Endothelial cell of umbilical vein (primary cell): ENCODE results near the gene SLC66A2. TPM values are rescaled to one million over a fixed set of nuclear protein-coding genes. Genes with fewer than 3 reads are reported as not detected.

Source experiments
- BruUV-seq: library from RNA; stranded (reverse); fragments of 400-500 nt; replicated peaks from 2 replicates; lab custom pipeline; 2021; lab: Mats Ljungman, UMichigan
- CTCF ChIA-PET: fragments of 300-600, 350-600 bp; sonication (Branson Sonifier 250); formaldehyde crosslinking; loops from one replicate; lab custom pipeline; 2021; ENCODE audit warnings: antibody characterized with exemption, inconsistent platforms; lab: Charles Lee
- POLR2A ChIA-PET: fragments of 300-600, 350-600 bp; sonication (Branson Sonifier 250); formaldehyde crosslinking; loops from one replicate; lab custom pipeline; 2021; ENCODE audit warnings: antibody characterized with exemption, inconsistent platforms; lab: Charles Lee
- DNase-seq: peaks from one replicate; pipeline ENCODE4 v3.0.0-alpha.2; 2011; ENCODE audit warnings: low read depth, low spot score
- FAIRE-seq: peaks from 2 replicates; lab custom pipeline; 2011; peaks lifted over from hg19 to GRCh38; lab: Jason Lieb, UNC
- H2AFZ ChIP-seq: 2 replicates; pipeline ENCODE4 v1.6.0; 2012; ENCODE audit warnings: low read depth, low read length, control low read depth, inconsistent platforms
- H3K27ac ChIP-seq: 2 replicates; pipeline ENCODE4 v1.5.1; 2011; ENCODE audit warnings: low read depth, mild to moderate bottlenecking, control low read depth, low read length, moderate library complexity; ENCODE audit not compliant: insufficient read depth
- H3K27me3 ChIP-seq, 2 experiments: 2 replicates each; pipeline versions ENCODE4 v1.6.0 to v1.6.1; 2011; ENCODE audit warnings: low read length in 2 of 2, mixed read lengths in 1 of 2; ENCODE audit not compliant: control insufficient read depth in 2 of 2, insufficient read depth in 2 of 2
- H3K36me3 ChIP-seq, 2 experiments: 2 replicates in 1 of 2; 3 replicates in 1 of 2; pipeline ENCODE4 v1.5.1; 2011; ENCODE audit warnings: low read length in 2 of 2, mild to moderate bottlenecking in 1 of 2, moderate library complexity in 1 of 2; ENCODE audit not compliant: control insufficient read depth in 2 of 2, insufficient read depth in 2 of 2; ENCODE audit errors: extremely low read depth in 1 of 2
- H3K4me1 ChIP-seq: 3 replicates; pipeline ENCODE4 v1.5.1; 2011; ENCODE audit warnings: mild to moderate bottlenecking, low read length; ENCODE audit not compliant: control insufficient read depth, insufficient read depth; ENCODE audit errors: extremely low read depth
- H3K4me2 ChIP-seq: 2 replicates; pipeline ENCODE4 v1.6.1; 2011; ENCODE audit warnings: low read length, control low read depth, mixed read lengths; ENCODE audit not compliant: insufficient read depth
- H3K4me3 ChIP-seq, 3 experiments: fragments of 200-600 bp in 1 of 3; sonication (generic), shearing (Covaris generic) in 1 of 3; replicated peaks in 1 of 3; 2 replicates each; pipeline ENCODE4 v1.5.1; 2011 to 2016; ENCODE audit warnings: control low read depth in 3 of 3, low read length in 3 of 3, mild to moderate bottlenecking in 2 of 3, inconsistent platforms in 1 of 3, low read depth in 1 of 3, moderate library complexity in 1 of 3; ENCODE audit not compliant: insufficient read depth in 1 of 3
- H3K79me2 ChIP-seq: 2 replicates; pipeline ENCODE4 v1.6.0; 2012; ENCODE audit warnings: low read length, inconsistent platforms; ENCODE audit not compliant: control insufficient read depth, insufficient read depth
- H3K9ac ChIP-seq: replicated peaks from 2 replicates; pipeline ENCODE3; 2011; ENCODE audit warnings: low read length, control low read depth; ENCODE audit not compliant: insufficient read depth; ENCODE audit errors: extremely low read depth
- H3K9me1 ChIP-seq: replicated peaks from 3 replicates; pipeline ENCODE4 v1.6.0; 2011; ENCODE audit warnings: mild to moderate bottlenecking, low read length; ENCODE audit not compliant: control insufficient read depth, insufficient read depth; ENCODE audit errors: extremely low read depth
- H3K9me3 ChIP-seq: replicated peaks from 2 replicates; pipeline ENCODE4 v1.5.1; 2012; ENCODE audit warnings: low read length, inconsistent platforms; ENCODE audit not compliant: control insufficient read depth, insufficient read depth
- H4K20me1 ChIP-seq: replicated peaks from 2 replicates; pipeline ENCODE3; 2011; ENCODE audit warnings: mild to moderate bottlenecking, low read length; ENCODE audit not compliant: control insufficient read depth, insufficient read depth; ENCODE audit errors: extremely low read depth
- CTCF ChIP-seq, 2 donors: IDR thresholded peaks; 1 replicate in 1 of 2; 2 replicates in 1 of 2; pipeline ENCODE4 v1.5.1; 2011; ENCODE audit warnings: low read length in 2 of 2, mild to moderate bottlenecking in 2 of 2, moderate library complexity in 2 of 2, control low read depth in 1 of 2, inconsistent platforms in 1 of 2, low read depth in 1 of 2; ENCODE audit not compliant: insufficient read depth in 1 of 2; ENCODE audit errors: extremely low read depth in 1 of 2
- EZH2 ChIP-seq: IDR thresholded peaks from 2 replicates; pipeline ENCODE4 v1.6.1; 2012; ENCODE audit warnings: borderline replicate concordance, low read depth, mild to moderate bottlenecking, moderate library complexity, low read length, inconsistent platforms; ENCODE audit not compliant: severe bottlenecking
- FOS ChIP-seq: IDR thresholded peaks from 2 replicates; pipeline ENCODE4 v1.6.1; 2011; ENCODE audit warnings: mild to moderate bottlenecking, low read length, moderate library complexity, borderline replicate concordance; ENCODE audit not compliant: insufficient read depth
- GATA2 ChIP-seq: IDR thresholded peaks from 2 replicates; pipeline ENCODE4 v1.7.0; 2011; ENCODE audit warnings: low read depth, mild to moderate bottlenecking, moderate library complexity, mixed read lengths, low read length; ENCODE audit not compliant: insufficient read length, insufficient read depth
- JUN ChIP-seq: IDR thresholded peaks from 2 replicates; pipeline ENCODE4 v1.6.1; 2011; ENCODE audit warnings: borderline replicate concordance, low read depth; ENCODE audit not compliant: insufficient read length, insufficient read depth
- MAX ChIP-seq: IDR thresholded peaks from 2 replicates; pipeline ENCODE4 v1.6.1; 2011; ENCODE audit not compliant: insufficient read depth, insufficient read length
- MYC ChIP-seq: IDR thresholded peaks from one replicate; pipeline ENCODE4 v1.6.1; 2011; ENCODE audit warnings: mild to moderate bottlenecking, low read depth, low read length
- POLR2A ChIP-seq: IDR thresholded peaks from 2 replicates; pipeline ENCODE4 v1.6.1; 2012; ENCODE audit warnings: low read depth, mild to moderate bottlenecking, control low read depth, low read length
- POLR2AphosphoS5 ChIP-seq: IDR thresholded peaks from 2 replicates; pipeline ENCODE4 v1.6.1; 2012; ENCODE audit warnings: low read depth, mild to moderate bottlenecking, control low read depth, low read length, moderate library complexity; ENCODE audit not compliant: insufficient read depth
- dilution Hi-C: fragments of 300-500 bp; cut with MboI; formaldehyde crosslinking; loops from one replicate; pipeline ENCODE4 v1.15.0; 2019; ENCODE audit warnings: low sequenced_read_pairs; ENCODE audit not compliant: extremely low pct_ligation_motif_present
- intact Hi-C: fragments of 100-400 bp; cut with micrococcal nuclease; formaldehyde crosslinking; loops from one replicate; pipeline ENCODE4 v1.10.0; 2022
- polyA plus RNA-seq, 4 experiments: library from polyadenylated mRNA; depleted of rRNA in 3 of 4; stranded (reverse) in 3 of 4; unstranded in 1 of 4; fragments of >200 nt; gene quantifications; 2 replicates each; pipeline versions ENCODE4 v1.2.1 to v1.2.3, GENCODE V29; 2011 to 2012; ENCODE audit warnings: missing spikeins in 1 of 4
- total RNA-seq: library from RNA; stranded (reverse); gene quantifications from 2 replicates; pipeline ENCODE4 v1.2.3, GENCODE V29; 2021

SLC66A2 gene
- total and polyA plus RNA-seq, 2 donors (not counting 3 experiments of a cell fraction or from before 2014, with no cell fraction given), result 32.5 to 37.1 TPM

GRCh38 chr18:79926715-79927606 lies 24.5 kb downstream of the SLC66A2 start:
- intact Hi-C loops, result no loop called here
- no peaks in the 10 kb centered on the region for H3K9me1 ChIP-seq
- ChIA-PET CTCF (no interaction called here), POLR2A (no interaction called here)
- H4K20me1 ChIP-seq, result no peaks in the 10 kb centered on the region
- H3K9me3 ChIP-seq, result no peaks in the 10 kb centered on the region
- H3K4me2 ChIP-seq, result no peak overlapping the region
- H3K27me3 ChIP-seq, result no peaks in the 10 kb centered on the region
- H3K79me2 ChIP-seq, result peaks cover 17% of the 10 kb centered on the region
- FAIRE-seq, result no peak
- no peak overlapping the region for H3K9ac ChIP-seq
- no peak overlapping the region for H3K27ac ChIP-seq
- no TSS peak for BruUV-seq
- H3K4me1 ChIP-seq, result no peaks in the 10 kb centered on the region
- H2AFZ ChIP-seq, result no peak overlapping the region
- H3K36me3 ChIP-seq, result peaks cover 0 to 13% of the 10 kb centered on the region in 2 experiments
- no peak for DNase-seq
- H3K4me3 ChIP-seq, result no peak overlapping the region
- dilution Hi-C loops, result no loop called here
- no peak for TF ChIP-seq MYC
- no peak for TF ChIP-seq FOS
- no peak for TF ChIP-seq JUN
- no peak for TF ChIP-seq POLR2AphosphoS5
- TF ChIP-seq POLR2A, result no peak
- TF ChIP-seq MAX, result no peak
- TF ChIP-seq EZH2, result no peak
- TF ChIP-seq GATA2, result no peak
- TF ChIP-seq CTCF (IDR thresholded peaks at IDR 0.05; ENCODE audit: extremely low read depth in 1 of 2, insufficient read depth in 1 of 2, low read depth in 1 of 2, low read length in 2 of 2), result no peak
